ENCODE results near the gene FGF14. TPM values are rescaled to one million over a fixed set of nuclear protein-coding genes. Genes with fewer than 3 reads are reported as not detected.
A peak's percentile ranks its signal among the peaks of the same experiment; 100 is the strongest.

The FGF14 gene
- total RNA-seq, 1 donor from 2014 or later = 1.7 TPM

DNA sequence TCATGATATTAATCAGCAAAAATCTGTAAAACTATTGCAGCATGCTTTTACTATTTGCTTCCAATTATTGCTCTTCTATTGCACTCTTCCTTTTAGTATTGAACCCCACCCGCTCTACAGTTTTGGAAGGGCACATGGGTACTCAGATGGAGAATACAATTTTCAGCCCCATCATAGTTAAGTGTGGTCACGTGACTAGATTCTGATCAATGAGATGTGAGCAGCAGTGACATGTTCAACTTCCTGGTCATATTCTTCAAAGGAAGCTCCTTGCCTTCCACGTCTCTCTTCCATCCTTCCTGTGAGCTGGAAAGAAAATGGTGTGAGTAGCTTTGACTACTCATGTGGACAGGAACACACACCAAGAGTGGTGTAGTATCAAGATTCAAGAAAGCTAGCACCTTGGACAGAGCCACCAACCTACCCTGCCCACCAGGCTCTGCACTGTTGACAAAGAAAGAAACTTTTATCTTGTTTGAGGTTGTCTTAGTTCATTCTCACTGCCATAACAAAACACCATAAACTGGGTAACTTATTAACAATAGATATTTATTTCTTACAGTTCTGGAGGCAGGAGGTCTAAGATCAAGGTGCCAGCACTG is 3.8 kb upstream of the FGF14 start:
- Mint-ChIP-seq H3K27me3 (ENCODE audit: low read depth) (peaks cover 84% of the 10 kb centered on the region), H3K27ac (ENCODE audit: unreplicated experiment) (no peak overlapping the region), H3K4me3 (no peak overlapping the region), H3K36me3 (ENCODE audit: low read depth) (no peaks in the 10 kb centered on the region), H3K4me1 (peaks cover 19% of the 10 kb centered on the region), H3K9me3 (no peaks in the 10 kb centered on the region)
- TF ChIP-seq, protein P1, sequence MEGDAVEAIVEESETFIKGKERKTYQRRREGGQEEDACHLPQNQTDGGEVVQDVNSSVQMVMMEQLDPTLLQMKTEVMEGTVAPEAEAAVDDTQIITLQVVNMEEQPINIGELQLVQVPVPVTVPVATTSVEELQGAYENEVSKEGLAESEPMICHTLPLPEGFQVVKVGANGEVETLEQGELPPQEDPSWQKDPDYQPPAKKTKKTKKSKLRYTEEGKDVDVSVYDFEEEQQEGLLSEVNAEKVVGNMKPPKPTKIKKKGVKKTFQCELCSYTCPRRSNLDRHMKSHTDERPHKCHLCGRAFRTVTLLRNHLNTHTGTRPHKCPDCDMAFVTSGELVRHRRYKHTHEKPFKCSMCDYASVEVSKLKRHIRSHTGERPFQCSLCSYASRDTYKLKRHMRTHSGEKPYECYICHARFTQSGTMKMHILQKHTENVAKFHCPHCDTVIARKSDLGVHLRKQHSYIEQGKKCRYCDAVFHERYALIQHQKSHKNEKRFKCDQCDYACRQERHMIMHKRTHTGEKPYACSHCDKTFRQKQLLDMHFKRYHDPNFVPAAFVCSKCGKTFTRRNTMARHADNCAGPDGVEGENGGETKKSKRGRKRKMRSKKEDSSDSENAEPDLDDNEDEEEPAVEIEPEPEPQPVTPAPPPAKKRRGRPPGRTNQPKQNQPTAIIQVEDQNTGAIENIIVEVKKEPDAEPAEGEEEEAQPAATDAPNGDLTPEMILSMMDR (conservative IDR thresholded peaks at IDR 0.05) = no peak
- no peak for DNase-seq (ENCODE audit: low read depth, low spot score)

DNA sequence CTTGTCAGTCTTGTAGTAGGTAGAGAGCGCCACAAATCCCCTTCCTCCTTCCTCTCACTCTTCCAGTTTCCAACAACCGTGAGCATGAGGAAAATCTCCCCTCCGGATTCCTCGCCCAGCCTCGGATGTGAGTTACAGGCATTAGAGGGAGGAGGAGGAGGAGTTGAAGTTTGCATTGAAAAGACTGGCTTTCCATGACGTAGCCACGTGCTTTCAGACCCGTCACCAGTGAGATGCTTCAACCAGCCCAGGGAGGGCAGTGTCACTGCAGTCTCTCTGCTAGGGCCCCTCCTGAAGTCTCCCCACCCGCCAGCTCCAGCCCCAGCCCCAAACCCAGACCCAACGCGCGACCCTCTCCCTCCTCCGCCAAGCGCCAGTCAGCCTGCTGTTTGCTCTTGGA is 442 bp upstream of the FGF14 start:
- Mint-ChIP-seq H3K36me3 (ENCODE audit: low read depth) (no peaks in the 10 kb centered on the region), H3K27ac (ENCODE audit: unreplicated experiment) (peak overlapping the region; percentile 51), H3K9me3 (no peaks in the 10 kb centered on the region), H3K4me3 (peak overlapping the region; percentile 91), H3K4me1 (peaks cover 25% of the 10 kb centered on the region), H3K27me3 (ENCODE audit: low read depth) (peaks cover 91% of the 10 kb centered on the region)
- TF ChIP-seq, protein P1 (conservative IDR thresholded peaks at IDR 0.05) = no peak
- DNase-seq (ENCODE audit: low read depth, low spot score) = peak; percentile 41

- Mint-ChIP-seq H3K36me3 (ENCODE audit: low read depth) (no peaks in the 10 kb centered on the region), H3K4me3 (peak overlapping the region; percentile 91), H3K9me3 (no peaks in the 10 kb centered on the region), H3K27me3 (ENCODE audit: low read depth) (peaks cover 91% of the 10 kb centered on the region), H3K4me1 (peaks cover 25% of the 10 kb centered on the region), H3K27ac (ENCODE audit: unreplicated experiment) (no peak overlapping the region)
- TF ChIP-seq, protein P1 (conservative IDR thresholded peaks at IDR 0.05) = no peak
- no peak for DNase-seq (ENCODE audit: low read depth, low spot score)
These were observed 583 bp downstream of the FGF14 start for GRCh38 chr13:102401265-102401664.

GRCh38 chr13:102400675-102401145 is 1.1 kb downstream of the FGF14 start:
- peak overlapping the region; percentile 91 for H3K4me3 Mint-ChIP-seq
- no peak overlapping the region for H3K27ac Mint-ChIP-seq (ENCODE audit: unreplicated experiment)
- peaks cover 25% of the 10 kb centered on the region for H3K4me1 Mint-ChIP-seq
- no peak for DNase-seq (ENCODE audit: low read depth, low spot score)
- TF ChIP-seq, protein P1 (conservative IDR thresholded peaks at IDR 0.05) = no peak
- H3K9me3 Mint-ChIP-seq = no peaks in the 10 kb centered on the region
- H3K36me3 Mint-ChIP-seq (ENCODE audit: low read depth) = no peaks in the 10 kb centered on the region
- H3K27me3 Mint-ChIP-seq (ENCODE audit: low read depth) = peaks cover 90% of the 10 kb centered on the region

- DNase-seq (ENCODE audit: low read depth, low spot score) = no peak
- peak overlapping the region; percentile 91 for H3K4me3 Mint-ChIP-seq
- no peaks in the 10 kb centered on the region for H3K36me3 Mint-ChIP-seq (ENCODE audit: low read depth)
- no peaks in the 10 kb centered on the region for H3K9me3 Mint-ChIP-seq
- H3K27me3 Mint-ChIP-seq (ENCODE audit: low read depth) = peaks cover 87% of the 10 kb centered on the region
- TF ChIP-seq, protein P1 (conservative IDR thresholded peaks at IDR 0.05) = no peak
- no peak overlapping the region for H3K27ac Mint-ChIP-seq (ENCODE audit: unreplicated experiment)
- H3K4me1 Mint-ChIP-seq = peaks cover 27% of the 10 kb centered on the region
These were observed 1.8 kb downstream of the FGF14 start for GRCh38 chr13:102399791-102400674.

Measured in neural crest cell (in vitro differentiated cells).